ENCODE results near the gene ZNF462. TPM values are rescaled to one million over a fixed set of nuclear protein-coding genes. Genes with fewer than 3 reads are reported as not detected.
A peak's percentile ranks its signal among the peaks of the same experiment; 100 is the strongest.

ZNF462 gene
- total RNA-seq, 1 donor from 2014 or later = 103 TPM

GRCh38 chr9:106869028-106869427, 6.1 kb downstream of the ZNF462 start:
- no peak overlapping the region for H3K4me3 Mint-ChIP-seq (ENCODE audit: low read depth)
- no peak for DNase-seq (ENCODE audit: low spot score, unreplicated experiment)
- H3K27ac Mint-ChIP-seq = no peak overlapping the region
- no peaks in the 10 kb centered on the region for H3K9me3 Mint-ChIP-seq (ENCODE audit: low read depth)
- TF ChIP-seq CTCF (IDR thresholded peaks at IDR 0.05; ENCODE audit: unreplicated experiment) = no peak
- H3K36me3 Mint-ChIP-seq (ENCODE audit: insufficient read depth) = peaks cover 8% of the 10 kb centered on the region
- no peaks in the 10 kb centered on the region for H3K27me3 Mint-ChIP-seq
- H3K4me1 Mint-ChIP-seq (ENCODE audit: low read depth) = peaks cover 54% of the 10 kb centered on the region

GRCh38 chr9:106869458-106869857, 6.5 kb downstream of the ZNF462 start:
- Mint-ChIP-seq H3K27ac (peak overlapping the region; percentile 12), H3K4me3 (ENCODE audit: low read depth) (no peak overlapping the region), H3K9me3 (ENCODE audit: low read depth) (no peaks in the 10 kb centered on the region), H3K36me3 (ENCODE audit: insufficient read depth) (peaks cover 8% of the 10 kb centered on the region), H3K27me3 (no peaks in the 10 kb centered on the region), H3K4me1 (ENCODE audit: low read depth) (peaks cover 53% of the 10 kb centered on the region)
- DNase-seq (ENCODE audit: low spot score, unreplicated experiment) = no peak
- TF ChIP-seq CTCF (IDR thresholded peaks at IDR 0.05; ENCODE audit: unreplicated experiment) = no peak

- H3K27ac Mint-ChIP-seq = no peak overlapping the region
- no peak overlapping the region for H3K4me3 Mint-ChIP-seq (ENCODE audit: low read depth)
- peaks cover 31% of the 10 kb centered on the region for H3K4me1 Mint-ChIP-seq (ENCODE audit: low read depth)
- H3K36me3 Mint-ChIP-seq (ENCODE audit: insufficient read depth) = peaks cover 8% of the 10 kb centered on the region
- no peak for TF ChIP-seq CTCF (IDR thresholded peaks at IDR 0.05; ENCODE audit: unreplicated experiment)
- H3K9me3 Mint-ChIP-seq (ENCODE audit: low read depth) = no peaks in the 10 kb centered on the region
- no peaks in the 10 kb centered on the region for H3K27me3 Mint-ChIP-seq
- no peak for DNase-seq (ENCODE audit: low spot score, unreplicated experiment)
Measured at GRCh38 chr9:106872641-106873040, 9.7 kb downstream of the ZNF462 start.

GRCh38 chr9:106874031-106874430, 11.1 kb downstream of the ZNF462 start:
- no peaks in the 10 kb centered on the region for H3K27me3 Mint-ChIP-seq
- no peak overlapping the region for H3K4me3 Mint-ChIP-seq (ENCODE audit: low read depth)
- no peak for DNase-seq (ENCODE audit: low spot score, unreplicated experiment)
- TF ChIP-seq CTCF (IDR thresholded peaks at IDR 0.05; ENCODE audit: unreplicated experiment) = no peak
- no peak overlapping the region for H3K27ac Mint-ChIP-seq
- no peaks in the 10 kb centered on the region for H3K36me3 Mint-ChIP-seq (ENCODE audit: insufficient read depth)
- no peaks in the 10 kb centered on the region for H3K9me3 Mint-ChIP-seq (ENCODE audit: low read depth)
- H3K4me1 Mint-ChIP-seq (ENCODE audit: low read depth) = peaks cover 25% of the 10 kb centered on the region

GRCh38 chr9:106874652-106875051, 11.7 kb downstream of the ZNF462 start:
- Mint-ChIP-seq H3K27me3 (no peaks in the 10 kb centered on the region), H3K36me3 (ENCODE audit: insufficient read depth) (no peaks in the 10 kb centered on the region), H3K9me3 (ENCODE audit: low read depth) (no peaks in the 10 kb centered on the region), H3K4me3 (ENCODE audit: low read depth) (no peak overlapping the region), H3K27ac (no peak overlapping the region), H3K4me1 (ENCODE audit: low read depth) (peaks cover 22% of the 10 kb centered on the region)
- no peak for DNase-seq (ENCODE audit: low spot score, unreplicated experiment)
- no peak for TF ChIP-seq CTCF (IDR thresholded peaks at IDR 0.05; ENCODE audit: unreplicated experiment)

Measured in progenitor cell of endocrine pancreas (in vitro differentiated cells).